H9 (cell line): ENCODE data around the gene COG6. TPM values are rescaled to one million over a fixed set of nuclear protein-coding genes. Genes with fewer than 3 reads are reported as not detected.

Source experiments
- DNase-seq: peaks from one replicate; pipeline ENCODE4 v3.0.0-alpha.2; 2017
- H2AFZ ChIP-seq: one replicate; pipeline ENCODE4 v1.6.1; 2013; ENCODE audit warnings: mild to moderate bottlenecking, low read length, control low read depth, moderate library complexity
- H2AK5ac ChIP-seq: 2 replicates; pipeline ENCODE4 v1.6.1; 2013; ENCODE audit warnings: low read length, control low read depth, mixed read lengths; ENCODE audit not compliant: insufficient read length
- H2BK120ac ChIP-seq: one replicate; pipeline ENCODE4 v1.6.1; 2013; ENCODE audit warnings: low read depth, mild to moderate bottlenecking, low read length, control low read depth, inconsistent platforms; ENCODE audit not compliant: poor library complexity, severe bottlenecking
- H2BK12ac ChIP-seq: 2 replicates; pipeline ENCODE4 v1.6.1; 2013; ENCODE audit warnings: low read length, control low read depth, mixed read lengths, low read depth; ENCODE audit not compliant: insufficient read length
- H2BK15ac ChIP-seq: 2 replicates; pipeline ENCODE4 v1.6.1; 2013; ENCODE audit warnings: low read depth, low read length, control low read depth
- H2BK20ac ChIP-seq: one replicate; pipeline ENCODE4 v1.6.1; 2013; ENCODE audit warnings: low read depth, mild to moderate bottlenecking, low read length, control low read depth, inconsistent platforms; ENCODE audit not compliant: poor library complexity, severe bottlenecking
- H2BK5ac ChIP-seq: 2 replicates; pipeline ENCODE4 v1.6.1; 2013; ENCODE audit warnings: low read length, control low read depth, mixed read lengths; ENCODE audit not compliant: insufficient read length
- H3K14ac ChIP-seq: 2 replicates; pipeline ENCODE4 v1.6.1; 2013; ENCODE audit warnings: low read length, control low read depth; ENCODE audit not compliant: insufficient read depth
- H3K18ac ChIP-seq: 2 replicates; pipeline ENCODE4 v1.6.1; 2013; ENCODE audit warnings: low read depth, mild to moderate bottlenecking, mixed read lengths, low read length, control low read depth; ENCODE audit not compliant: insufficient read length
- H3K23ac ChIP-seq: 2 replicates; pipeline ENCODE4 v1.6.1; 2013; ENCODE audit warnings: low read length, control low read depth, mixed read lengths, low read depth; ENCODE audit not compliant: insufficient read length
- H3K23me2 ChIP-seq: 2 replicates; pipeline ENCODE4 v1.6.1; 2013; ENCODE audit warnings: low read depth, mild to moderate bottlenecking, mixed read lengths, low read length, control low read depth; ENCODE audit not compliant: insufficient read length, poor library complexity, severe bottlenecking
- H3K27ac ChIP-seq: 2 replicates; pipeline ENCODE4 v1.5.1; 2013; ENCODE audit warnings: low read length, control low read depth, mixed read lengths, low read depth; ENCODE audit not compliant: insufficient read length
- H3K27me3 ChIP-seq: 2 replicates; pipeline ENCODE4 v1.6.1; 2013; ENCODE audit warnings: low read length, control low read depth, inconsistent platforms; ENCODE audit not compliant: insufficient read depth
- H3K4ac ChIP-seq: 2 replicates; pipeline ENCODE4 v1.6.1; 2013; ENCODE audit warnings: low read depth, mild to moderate bottlenecking, control low read depth, inconsistent platforms, low read length, moderate library complexity
- H3K4me1 ChIP-seq: 2 replicates; pipeline ENCODE4 v1.6.1; 2013; ENCODE audit warnings: low read length, control low read depth, inconsistent platforms; ENCODE audit not compliant: insufficient read depth
- H3K4me2 ChIP-seq: 2 replicates; pipeline ENCODE4 v1.6.1; 2013; ENCODE audit warnings: low read length, control low read depth, mixed read lengths; ENCODE audit not compliant: insufficient read length, insufficient read depth
- H3K56ac ChIP-seq: 2 replicates; pipeline ENCODE4 v1.6.1; 2013; ENCODE audit warnings: low read depth, mild to moderate bottlenecking, mixed read lengths, low read length, control low read depth; ENCODE audit not compliant: insufficient read length
- H3K79me1 ChIP-seq: 2 replicates; pipeline ENCODE4 v1.6.1; 2013; ENCODE audit warnings: low read depth, mild to moderate bottlenecking, moderate library complexity, low read length, control low read depth, inconsistent platforms; ENCODE audit not compliant: insufficient read depth, poor library complexity, severe bottlenecking
- H3K79me2 ChIP-seq: 2 replicates; pipeline ENCODE4 v1.6.1; 2013; ENCODE audit warnings: low read length, control low read depth, inconsistent platforms; ENCODE audit not compliant: insufficient read depth
- H3K9ac ChIP-seq: 2 replicates; pipeline ENCODE4 v1.6.1; 2013; ENCODE audit warnings: low read length, control low read depth, mixed read lengths; ENCODE audit not compliant: insufficient read length; ENCODE audit errors: extremely low read depth
- H3K9me3 ChIP-seq: one replicate; pipeline ENCODE4 v1.6.1; 2013; ENCODE audit warnings: low read depth, low read length, inconsistent platforms; ENCODE audit not compliant: control insufficient read depth
- H3T11ph ChIP-seq: one replicate; pipeline ENCODE4 v1.6.1; 2013; ENCODE audit warnings: mild to moderate bottlenecking, low read length, control low read depth, inconsistent platforms
- H4K20me1 ChIP-seq: one replicate; pipeline ENCODE4 v1.6.1; 2013; ENCODE audit not compliant: control insufficient read depth, insufficient read length, insufficient read depth
- H4K5ac ChIP-seq: 2 replicates; pipeline ENCODE4 v1.6.1; 2013; ENCODE audit warnings: low read depth, mild to moderate bottlenecking, mixed read lengths, low read length, control low read depth; ENCODE audit not compliant: insufficient read length
- H4K8ac ChIP-seq: replicated peaks from 2 replicates; pipeline ENCODE4 v1.6.1; 2013; ENCODE audit warnings: low read length, control low read depth, mixed read lengths, low read depth; ENCODE audit not compliant: insufficient read length
- H4K91ac ChIP-seq: 2 replicates; pipeline ENCODE4 v1.6.1; 2013; ENCODE audit warnings: low read depth, mild to moderate bottlenecking, moderate library complexity, mixed read lengths, low read length, control low read depth; ENCODE audit not compliant: insufficient read length
- H3K27ac Mint-ChIP-seq, 3 experiments: 2 replicates in 2 of 3; 3 replicates in 1 of 3; pipeline ENCODE4 v1.8.0; 2020 to 2021; ENCODE audit warnings: mixed read lengths in 3 of 3, mild to moderate bottlenecking in 1 of 3, moderate library complexity in 1 of 3
- H3K27me3 Mint-ChIP-seq: 2 replicates; pipeline ENCODE4 v1.8.0; 2021; ENCODE audit warnings: low read depth, mild to moderate bottlenecking, moderate library complexity, mixed read lengths
- H3K36me3 Mint-ChIP-seq, 3 experiments: 2 replicates in 2 of 3; 3 replicates in 1 of 3; pipeline ENCODE4 v1.8.0; 2020 to 2021; ENCODE audit warnings: low read depth in 3 of 3, mixed read lengths in 3 of 3; ENCODE audit not compliant: insufficient read depth in 1 of 3
- H3K4me1 Mint-ChIP-seq, 2 experiments: 2 replicates each; pipeline ENCODE4 v1.8.0; 2020; ENCODE audit warnings: mixed read lengths in 2 of 2
- H3K4me3 Mint-ChIP-seq, 2 experiments: 2 replicates in 1 of 2; 3 replicates in 1 of 2; pipeline ENCODE4 v1.8.0; 2020 to 2021; ENCODE audit warnings: mild to moderate bottlenecking in 2 of 2, mixed read lengths in 2 of 2, moderate library complexity in 1 of 2
- H3K9me3 Mint-ChIP-seq, 2 experiments: 2 replicates in 1 of 2; 3 replicates in 1 of 2; pipeline ENCODE4 v1.8.0; 2020; ENCODE audit warnings: mild to moderate bottlenecking in 2 of 2, mixed read lengths in 2 of 2, moderate library complexity in 1 of 2
- CTCF ChIP-seq: fragments of 200-600 bp; sonication (generic); conservative IDR thresholded peaks from 3 replicates; pipeline ENCODE4 v1.8.0; 2021; ENCODE audit warnings: antibody characterized with exemption, mild to moderate bottlenecking
- WGBS: extraction: QIAGEN DNeasy Blood & Tissue Kit; methylation state at CpG from one replicate; pipeline ENCODE4 v1.1.7; 2013; ENCODE audit warnings: missing lambda C conversion rate, low lambda C conversion rate, mixed read lengths; ENCODE audit not compliant: insufficient read length; ENCODE audit errors: extremely low coverage; 5-methylcytosine and 5-hydroxymethylcytosine counted together
- total RNA-seq: library from RNA; stranded (reverse); gene quantifications from 2 replicates; pipeline ENCODE4 v1.2.1, GENCODE V29; 2021

COG6 gene
- total RNA-seq, 1 experiment from 2014 or later, result 23.7 TPM

DNA sequence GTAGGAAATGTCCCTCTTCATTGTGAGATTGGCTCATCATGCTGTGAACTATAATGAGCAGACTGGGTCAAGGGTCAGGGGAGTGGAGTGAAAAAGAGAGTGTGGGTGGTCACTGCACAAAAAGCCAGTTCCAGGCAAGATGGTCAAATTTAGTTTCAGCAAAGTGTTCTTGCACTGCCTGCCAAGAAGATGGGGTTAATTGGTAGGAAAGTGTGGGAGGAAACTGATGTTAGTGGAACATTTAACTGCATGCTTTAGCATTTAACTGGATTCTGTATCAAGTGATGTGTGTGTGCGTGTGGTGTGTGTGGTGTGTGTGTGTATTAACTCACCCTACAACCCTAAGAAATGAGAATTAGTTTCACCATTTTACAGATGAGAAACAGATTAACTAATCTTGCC is 131.6 kb downstream of the COG6 start:
- Histone ChIP-seq H2AK5ac (no peak overlapping the region), H2AFZ (no peak overlapping the region), H2BK12ac (no peak overlapping the region), H3K9me3 (peaks cover 6% of the 10 kb centered on the region), H3K23ac (no peak overlapping the region), H3K9ac (no peak overlapping the region), H4K8ac (no peak overlapping the region), H3K4me2 (no peak overlapping the region), H3K18ac (no peak overlapping the region), H4K91ac (no peak overlapping the region), H2BK15ac (no peak overlapping the region), H4K20me1 (no peaks in the 10 kb centered on the region), H4K5ac (no peak overlapping the region), H2BK5ac (no peak overlapping the region), H3K27me3 (no peaks in the 10 kb centered on the region), H3K14ac (no peak overlapping the region), H3K79me2 (no peaks in the 10 kb centered on the region), H3K4ac (no peak overlapping the region), H2BK20ac (no peak overlapping the region), H3K27ac (no peak overlapping the region), H3K23me2 (no peaks in the 10 kb centered on the region), H3T11ph (no peak overlapping the region), H2BK120ac (no peak overlapping the region), H3K56ac (no peak overlapping the region), H3K4me1 (peaks cover 9% of the 10 kb centered on the region; the same call in 1 of the 2 replicates), H3K79me1 (no peaks in the 10 kb centered on the region)
- WGBS, result no CpG with 5 or more reads among the region's 1 CpG
- TF ChIP-seq CTCF, result no peak
- H3K4me1 Mint-ChIP-seq, result peaks cover 17% of the 10 kb centered on the region in 2 experiments
- peaks cover 9 to 15% (median 14%) of the 10 kb centered on the region in 3 experiments for H3K36me3 Mint-ChIP-seq
- no peaks in the 10 kb centered on the region for H3K27me3 Mint-ChIP-seq
- DNase-seq, result no peak
- H3K4me3 Mint-ChIP-seq, result no peak overlapping the region
- peaks cover 14 to 21% of the 10 kb centered on the region in 2 experiments for H3K9me3 Mint-ChIP-seq
- peak overlapping the region in 1 of 3 experiments; percentile 4; a peak in 1 of 7 replicates for H3K27ac Mint-ChIP-seq
